Activated T-cell treated with anti-CD3 and anti-CD28 coated beads, Interleukin-2, amount 50 U/mL, for 4 hours (primary cell): ENCODE measurements around the gene MYO18A. TPM values are rescaled to one million over a fixed set of nuclear protein-coding genes. Genes with fewer than 3 reads are reported as not detected.

Experiments used
- ATAC-seq, 2 donors: fragments of 200-7000 bp; cut with Tn5 transposase; one replicate each; pipeline ENCODE4 v1.10.0; 2021
- DNase-seq: peaks from one replicate; pipeline ENCODE4 v3.0.0-alpha.2; 2020
- H3K27me3 Mint-ChIP-seq: one replicate; pipeline ENCODE4 v1.8.0; 2021; ENCODE audit warnings: low read depth, mixed read lengths
- H3K36me3 Mint-ChIP-seq: one replicate; pipeline ENCODE4 v1.8.0; 2022; ENCODE audit warnings: mixed read lengths; ENCODE audit not compliant: insufficient read depth
- H3K4me1 Mint-ChIP-seq: one replicate; pipeline ENCODE4 v1.8.0; 2021; ENCODE audit warnings: low read depth, mixed read lengths
- H3K4me3 Mint-ChIP-seq: one replicate; pipeline ENCODE4 v1.8.0; 2021; ENCODE audit warnings: mild to moderate bottlenecking, moderate library complexity, mixed read lengths
- H3K9me3 Mint-ChIP-seq: one replicate; pipeline ENCODE4 v1.8.0; 2021; ENCODE audit warnings: mixed read lengths
- total RNA-seq, 3 donors: library from RNA; stranded (reverse); gene quantifications; one replicate each; pipeline ENCODE4 v1.2.1, GENCODE V29; 2021

Gene MYO18A
- total RNA-seq, 3 donors from 2014 or later = 24.2 to 24.3 (median 24.2) TPM

GRCh38 chr17:29109477-29110371 is 70.5 kb downstream of the MYO18A start:
- Mint-ChIP-seq H3K27me3 (no peaks in the 10 kb centered on the region), H3K4me3 (no peak overlapping the region), H3K36me3 (peaks cover 30% of the 10 kb centered on the region), H3K4me1 (no peaks in the 10 kb centered on the region), H3K9me3 (no peaks in the 10 kb centered on the region)
- no peak for ATAC-seq
- no peak for DNase-seq

- no peak for DNase-seq
- peaks cover 37% of the 10 kb centered on the region for H3K36me3 Mint-ChIP-seq
- no peaks in the 10 kb centered on the region for H3K27me3 Mint-ChIP-seq
- H3K9me3 Mint-ChIP-seq = no peaks in the 10 kb centered on the region
- no peak for ATAC-seq
- H3K4me3 Mint-ChIP-seq = no peak overlapping the region
- H3K4me1 Mint-ChIP-seq = no peaks in the 10 kb centered on the region
These were observed 71.2 kb downstream of the MYO18A start for GRCh38 chr17:29108823-29109476.

DNA sequence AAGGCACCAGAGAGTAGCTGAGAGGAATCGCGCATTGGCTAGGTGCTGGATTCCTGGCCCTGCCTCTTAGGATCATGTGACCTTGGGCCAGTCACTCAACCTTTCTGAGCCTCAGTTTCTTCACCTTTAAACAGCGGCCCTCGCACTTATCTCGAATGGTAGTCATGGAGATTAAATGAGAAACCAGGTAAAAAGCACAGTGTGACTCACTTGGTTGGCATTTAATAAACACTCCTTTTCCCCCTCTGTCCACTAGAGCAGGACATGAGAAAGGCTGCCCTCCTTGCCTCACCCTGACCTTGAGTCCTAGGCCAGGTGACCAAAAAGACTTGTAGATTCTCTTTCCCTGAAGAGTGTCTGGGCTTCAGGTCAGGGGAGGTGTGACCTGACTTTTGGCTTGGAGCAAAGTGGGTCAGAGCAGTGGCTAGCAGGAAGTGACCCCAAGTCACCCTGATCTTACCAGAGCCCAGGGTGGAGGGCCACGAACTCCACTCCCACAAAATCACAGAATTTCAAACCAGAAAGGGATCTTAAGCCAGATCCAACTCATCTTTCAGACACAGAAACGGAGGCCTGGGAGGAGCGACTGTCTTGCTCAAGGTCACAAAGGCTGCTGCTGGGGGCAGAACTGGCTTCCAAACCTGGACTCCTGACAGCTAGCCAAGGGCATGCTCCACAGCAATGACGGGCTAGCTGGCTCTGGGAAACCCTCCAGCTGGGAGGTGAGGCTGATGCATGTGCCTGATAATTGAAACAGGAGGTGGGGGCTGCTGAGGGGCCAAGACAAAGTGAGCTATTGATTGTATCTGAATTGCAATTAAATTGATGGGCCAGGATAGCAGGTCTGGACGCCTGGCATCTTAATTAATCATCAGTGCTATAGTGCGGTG is 72.0 kb downstream of the MYO18A start:
- peaks cover 43% of the 10 kb centered on the region for H3K36me3 Mint-ChIP-seq
- no peaks in the 10 kb centered on the region for H3K27me3 Mint-ChIP-seq

GRCh38 chr17:29107084-29107483 is 73.1 kb downstream of the MYO18A start:
- DNase-seq = no peak
- H3K9me3 Mint-ChIP-seq = no peaks in the 10 kb centered on the region
- H3K4me3 Mint-ChIP-seq = no peak overlapping the region
- H3K36me3 Mint-ChIP-seq = peaks cover 46% of the 10 kb centered on the region
- H3K27me3 Mint-ChIP-seq = no peaks in the 10 kb centered on the region
- ATAC-seq = no peak
- H3K4me1 Mint-ChIP-seq = no peaks in the 10 kb centered on the region

More for the DNA sequence above, 72.0 kb downstream of the MYO18A start:
- Mint-ChIP-seq H3K4me3 (no peak overlapping the region), H3K9me3 (no peaks in the 10 kb centered on the region), H3K4me1 (no peaks in the 10 kb centered on the region)
- no peak for ATAC-seq
- DNase-seq = no peak

GRCh38 chr17:29103341-29103740 is 76.9 kb downstream of the MYO18A start:
- H3K4me1 Mint-ChIP-seq = no peaks in the 10 kb centered on the region
- ATAC-seq (no peak), DNase-seq (no peak)
- H3K9me3 Mint-ChIP-seq = no peaks in the 10 kb centered on the region
- peaks cover 35% of the 10 kb centered on the region for H3K36me3 Mint-ChIP-seq
- no peaks in the 10 kb centered on the region for H3K27me3 Mint-ChIP-seq
- H3K4me3 Mint-ChIP-seq = no peak overlapping the region

- Mint-ChIP-seq H3K27me3 (no peaks in the 10 kb centered on the region), H3K9me3 (no peaks in the 10 kb centered on the region), H3K4me1 (no peaks in the 10 kb centered on the region), H3K4me3 (no peak overlapping the region), H3K36me3 (peaks cover 32% of the 10 kb centered on the region)
- DNase-seq = no peak
- no peak for ATAC-seq
These were observed 77.4 kb downstream of the MYO18A start for GRCh38 chr17:29102741-29103181.

GRCh38 chr17:29102046-29102445 is 78.2 kb downstream of the MYO18A start:
- Mint-ChIP-seq H3K27me3 (no peaks in the 10 kb centered on the region), H3K4me1 (no peaks in the 10 kb centered on the region), H3K9me3 (no peaks in the 10 kb centered on the region), H3K36me3 (peaks cover 32% of the 10 kb centered on the region), H3K4me3 (no peak overlapping the region)
- no peak for DNase-seq
- ATAC-seq = no peak

GRCh38 chr17:29100296-29100695 is 79.9 kb downstream of the MYO18A start:
- H3K9me3 Mint-ChIP-seq = no peaks in the 10 kb centered on the region
- peaks cover 25% of the 10 kb centered on the region for H3K36me3 Mint-ChIP-seq
- H3K4me1 Mint-ChIP-seq = no peaks in the 10 kb centered on the region
- no peaks in the 10 kb centered on the region for H3K27me3 Mint-ChIP-seq
- ATAC-seq = no peak
- H3K4me3 Mint-ChIP-seq = no peak overlapping the region
- no peak for DNase-seq

DNA sequence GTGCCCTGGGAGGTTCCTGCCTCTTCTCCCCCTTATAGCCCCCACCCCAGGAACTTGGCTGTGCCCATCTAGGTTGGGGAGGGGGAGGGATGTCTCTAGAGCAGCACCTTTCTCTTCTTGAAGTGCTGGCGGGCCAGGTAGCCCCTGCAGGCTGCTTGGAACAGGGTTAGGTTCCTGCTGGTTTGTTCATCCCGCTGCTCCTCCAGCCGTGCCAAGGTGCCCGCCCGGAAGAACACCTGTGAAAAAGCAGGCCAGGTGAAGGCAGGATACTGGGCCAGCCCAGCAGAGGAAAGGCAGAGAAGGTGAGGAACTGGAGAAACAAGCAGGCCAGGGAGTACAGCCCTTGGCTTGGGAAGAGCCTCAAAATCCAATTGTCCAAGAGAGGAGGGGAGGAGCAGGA is 80.7 kb downstream of the MYO18A start:
- ATAC-seq (no peak), DNase-seq (no peak)
- Mint-ChIP-seq H3K4me3 (no peak overlapping the region), H3K4me1 (no peaks in the 10 kb centered on the region), H3K36me3 (peaks cover 23% of the 10 kb centered on the region), H3K9me3 (no peaks in the 10 kb centered on the region), H3K27me3 (no peaks in the 10 kb centered on the region)

GRCh38 chr17:29096094-29096493 is 84.1 kb downstream of the MYO18A start:
- H3K4me1 Mint-ChIP-seq = no peaks in the 10 kb centered on the region

GRCh38 chr17:29095439-29095838 is 84.8 kb downstream of the MYO18A start:
- no peak for DNase-seq
- no peaks in the 10 kb centered on the region for H3K27me3 Mint-ChIP-seq
- H3K4me1 Mint-ChIP-seq = no peaks in the 10 kb centered on the region
- ATAC-seq = no peak
- H3K9me3 Mint-ChIP-seq = no peaks in the 10 kb centered on the region
- H3K36me3 Mint-ChIP-seq = peaks cover 13% of the 10 kb centered on the region
- no peak overlapping the region for H3K4me3 Mint-ChIP-seq

More at GRCh38 chr17:29096094-29096493, 84.1 kb downstream of the MYO18A start:
- Mint-ChIP-seq H3K9me3 (no peaks in the 10 kb centered on the region), H3K27me3 (no peaks in the 10 kb centered on the region), H3K4me3 (no peak overlapping the region), H3K36me3 (peaks cover 10% of the 10 kb centered on the region)
- DNase-seq (no peak), ATAC-seq (no peak)

DNA sequence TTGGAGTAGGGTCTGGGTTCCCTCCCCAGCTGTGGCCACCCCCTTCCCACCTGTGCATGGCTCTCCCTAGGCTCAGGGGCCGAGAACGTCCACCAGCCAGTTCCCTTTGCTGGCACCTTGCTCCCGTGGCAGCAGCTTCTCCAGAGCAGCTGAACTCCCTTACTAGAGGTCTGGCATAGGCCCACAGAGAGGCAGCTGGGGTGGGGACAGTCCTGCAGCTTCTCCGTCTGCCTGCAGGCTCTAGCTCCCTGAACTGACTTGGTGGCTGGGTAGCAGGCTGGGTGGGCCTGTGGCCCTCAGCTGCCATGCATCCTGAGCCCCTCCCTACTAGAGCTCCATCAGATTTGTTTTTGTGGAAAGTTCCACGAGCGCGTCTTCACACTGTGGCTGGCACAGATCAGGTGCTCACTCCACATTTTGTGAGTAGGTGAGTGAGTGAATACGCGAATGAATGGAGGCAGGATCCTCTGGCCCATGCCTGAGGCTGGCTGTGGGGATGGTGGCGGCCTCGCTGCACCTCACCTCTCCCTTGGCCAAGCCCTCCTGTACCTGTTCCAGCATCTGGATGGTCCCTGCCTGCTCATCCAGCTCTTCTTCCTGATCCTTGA is 86.0 kb downstream of the MYO18A start:
- no peaks in the 10 kb centered on the region for H3K27me3 Mint-ChIP-seq
- DNase-seq (no peak), ATAC-seq (no peak)
- peaks cover 16% of the 10 kb centered on the region for H3K36me3 Mint-ChIP-seq
- no peaks in the 10 kb centered on the region for H3K9me3 Mint-ChIP-seq
- H3K4me3 Mint-ChIP-seq = no peak overlapping the region
- no peaks in the 10 kb centered on the region for H3K4me1 Mint-ChIP-seq

DNA sequence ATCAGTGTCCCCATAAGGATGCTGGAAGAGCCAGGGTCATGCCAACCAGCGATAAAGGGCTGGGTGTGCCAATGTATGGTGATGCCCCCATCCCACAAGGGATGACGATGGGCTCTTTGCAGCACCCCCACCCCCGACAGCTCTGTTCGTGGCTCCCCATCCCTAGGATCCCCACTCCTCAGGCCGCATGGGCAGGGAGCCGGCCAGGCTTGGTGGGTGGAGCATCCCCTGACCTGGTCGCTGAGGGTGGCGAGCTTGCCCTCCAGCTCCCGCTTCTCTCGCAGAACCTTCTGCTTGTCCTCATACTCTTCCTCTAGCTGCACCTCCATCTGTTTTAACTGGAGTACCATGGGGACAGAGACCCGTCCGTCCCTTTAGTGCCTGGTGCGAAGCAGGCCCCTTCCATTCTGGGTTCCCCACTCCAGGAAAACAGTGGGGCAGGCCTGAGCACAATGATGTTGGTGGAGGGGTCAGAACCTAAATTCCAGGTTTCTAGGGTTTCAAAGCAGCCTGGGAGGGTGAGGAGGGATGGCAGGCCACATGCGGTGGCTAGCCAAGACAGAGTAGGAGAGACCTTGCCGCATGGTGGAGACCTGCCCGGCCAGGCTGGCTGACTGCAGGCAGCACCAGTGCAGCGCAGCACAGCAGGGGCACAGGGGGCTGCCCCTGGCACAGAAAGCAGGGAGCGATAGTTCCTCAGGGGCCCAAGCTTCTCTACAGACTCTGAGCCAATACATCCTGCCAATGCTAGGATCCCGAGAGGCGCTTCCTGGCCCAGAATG is 86.9 kb downstream of the MYO18A start:
- no peak for ATAC-seq
- DNase-seq = no peak
- Mint-ChIP-seq H3K27me3 (no peaks in the 10 kb centered on the region), H3K4me3 (no peak overlapping the region), H3K36me3 (peaks cover 18% of the 10 kb centered on the region), H3K4me1 (no peaks in the 10 kb centered on the region), H3K9me3 (no peaks in the 10 kb centered on the region)
